Activated B cell treated with CpG ODN at 0.5 μM for 24 hours (primary cell): Measurements from ENCODE around the gene KCTD1. TPM values are rescaled to one million over a fixed set of nuclear protein-coding genes. Genes with fewer than 3 reads are reported as not detected.
A peak's percentile ranks its signal among the peaks of the same experiment; 100 is the strongest.

Experiments used
- ATAC-seq: fragments of 200-7000 bp; cut with Tn5 transposase; one replicate; pipeline ENCODE4 v1.10.0; 2021; ENCODE audit warnings: low read depth, mild to moderate bottlenecking, moderate library complexity
- CTCF ChIA-PET: fragments of 350-600 bp; sonication (Branson Sonifier 250); formaldehyde crosslinking; loops from one replicate; lab custom pipeline; 2021; ENCODE audit warnings: antibody characterized with exemption; lab: Charles Lee
- POLR2A ChIA-PET: fragments of 350-600 bp; sonication (Branson Sonifier 250); formaldehyde crosslinking; loops from one replicate; lab custom pipeline; 2021; ENCODE audit warnings: antibody characterized with exemption; lab: Charles Lee
- DNase-seq: peaks from one replicate; pipeline ENCODE4 v3.0.0; 2022
- H3K27ac Mint-ChIP-seq: one replicate; pipeline ENCODE4 v1.8.0; 2020; ENCODE audit warnings: mixed read lengths
- H3K27me3 Mint-ChIP-seq: one replicate; pipeline ENCODE4 v1.8.0; 2021; ENCODE audit warnings: mixed read lengths
- H3K36me3 Mint-ChIP-seq: one replicate; pipeline ENCODE4 v1.8.0; 2021; ENCODE audit warnings: low read depth, mixed read lengths
- H3K4me1 Mint-ChIP-seq: one replicate; pipeline ENCODE4 v1.8.0; 2021; ENCODE audit warnings: mixed read lengths
- H3K4me3 Mint-ChIP-seq: one replicate; pipeline ENCODE4 v1.8.0; 2020; ENCODE audit warnings: mild to moderate bottlenecking, mixed read lengths
- H3K9me3 Mint-ChIP-seq: one replicate; pipeline ENCODE4 v1.8.0; 2020; ENCODE audit warnings: mixed read lengths
- CTCF ChIP-seq: fragments of 200-600 bp; IDR thresholded peaks from one replicate; pipeline ENCODE4 v1.8.0; 2022; ENCODE audit warnings: antibody characterized with exemption, mild to moderate bottlenecking
- intact Hi-C: fragments of 100-400 bp; cut with micrococcal nuclease; formaldehyde crosslinking; loops from one replicate; pipeline ENCODE4 v1.15.1; 2024
- total RNA-seq: library from RNA; stranded (reverse); gene quantifications from 2 replicates; pipeline ENCODE4 v1.2.3, GENCODE V29; 2022

Gene KCTD1
- 3.7 and 4.9 TPM in 2 replicates for total RNA-seq

DNA sequence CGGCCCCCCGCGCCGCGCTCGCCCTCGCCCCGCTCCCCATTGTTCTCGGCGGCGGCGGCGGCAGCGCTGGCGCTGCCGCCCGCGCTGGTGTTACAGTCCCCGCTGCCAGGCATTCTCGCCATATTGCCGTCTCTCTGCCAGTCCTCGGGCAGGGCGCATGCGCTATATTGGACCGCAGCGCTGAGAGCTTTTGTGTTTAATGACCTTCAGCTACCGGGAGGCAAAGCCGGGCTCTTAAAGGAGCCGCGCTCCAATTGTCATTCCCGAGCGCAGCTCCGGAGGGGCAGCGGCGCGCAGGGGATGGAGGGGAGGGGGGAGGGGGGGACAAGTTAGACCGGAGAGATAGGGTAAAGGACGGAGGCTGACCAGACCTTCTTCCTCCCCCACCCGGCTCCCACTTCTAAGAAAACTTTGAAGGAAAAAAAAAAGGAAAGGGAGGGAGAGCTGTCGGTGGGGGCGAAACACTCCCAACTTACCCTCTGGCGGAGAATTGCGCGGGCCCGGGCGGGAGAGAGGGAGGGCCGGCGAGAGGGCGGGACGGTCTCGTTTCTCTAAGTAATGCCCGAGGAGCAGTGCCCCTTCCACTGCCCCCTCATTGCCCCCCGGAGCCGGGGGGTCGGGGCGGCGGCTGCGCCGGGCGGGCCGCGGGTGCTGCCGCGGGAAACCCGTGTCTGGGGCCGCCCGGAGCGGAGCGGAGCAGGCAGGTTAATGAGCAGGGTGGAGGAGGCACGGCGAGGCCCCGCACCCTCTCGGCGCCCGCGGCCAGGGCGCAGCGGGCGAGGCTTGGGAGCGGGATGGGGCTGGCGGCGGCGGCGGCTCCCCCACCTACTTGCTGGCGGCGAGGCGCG is at the start of gene KCTD1:
Gene KCTD1, minus strand, starts transcription at position 139 of the 848 bp plus-strand sequence. Its CDS starts 17 bp downstream, at position 122.
- no peaks in the 10 kb centered on the region for H3K9me3 Mint-ChIP-seq
- peak within 1 kb of the TSS; percentile 89 for H3K4me3 Mint-ChIP-seq
- no peaks in the 10 kb centered on the region for H3K36me3 Mint-ChIP-seq
- no peak for TF ChIP-seq CTCF
- ChIA-PET POLR2A (interaction anchor here (0.7 kb wide), 1 partner anchor 100 kb away, joined by 3 read pairs; no protein-coding TSS in a partner anchor), CTCF (interaction anchor here (1.4 to 1.7 kb wide), 2 partner anchors 16 to 166 kb away, joined by 6 to 9 read pairs; no protein-coding TSS in a partner anchor)
- ATAC-seq (peak; percentile 73), DNase-seq (peak; percentile 56)
- peaks cover 21% of the 10 kb centered on the region for H3K27me3 Mint-ChIP-seq
- H3K4me1 Mint-ChIP-seq = peaks cover 47% of the 10 kb centered on the region
- intact Hi-C loops = loop anchor here (2.0 to 10.0 kb wide), 3 partner anchors 99 to 1204 kb away; partner anchors contain the start of gene SS18
- H3K27ac Mint-ChIP-seq = no peak within 1 kb of the TSS

GRCh38 chr18:26593365-26594320 is 45.3 kb upstream of the KCTD1 start:
- no peak for TF ChIP-seq CTCF
- Mint-ChIP-seq H3K4me3 (no peak overlapping the region), H3K36me3 (no peaks in the 10 kb centered on the region), H3K4me1 (no peaks in the 10 kb centered on the region), H3K9me3 (peaks cover 3% of the 10 kb centered on the region), H3K27ac (no peak overlapping the region), H3K27me3 (peaks cover 10% of the 10 kb centered on the region)
- CTCF ChIA-PET = no interaction called here
- intact Hi-C loops = no loop called here
- DNase-seq (no peak), ATAC-seq (no peak)
- POLR2A ChIA-PET = no interaction called here

GRCh38 chr18:26584745-26585144 is 36.4 kb upstream of the KCTD1 start:
- DNase-seq = no peak

DNA sequence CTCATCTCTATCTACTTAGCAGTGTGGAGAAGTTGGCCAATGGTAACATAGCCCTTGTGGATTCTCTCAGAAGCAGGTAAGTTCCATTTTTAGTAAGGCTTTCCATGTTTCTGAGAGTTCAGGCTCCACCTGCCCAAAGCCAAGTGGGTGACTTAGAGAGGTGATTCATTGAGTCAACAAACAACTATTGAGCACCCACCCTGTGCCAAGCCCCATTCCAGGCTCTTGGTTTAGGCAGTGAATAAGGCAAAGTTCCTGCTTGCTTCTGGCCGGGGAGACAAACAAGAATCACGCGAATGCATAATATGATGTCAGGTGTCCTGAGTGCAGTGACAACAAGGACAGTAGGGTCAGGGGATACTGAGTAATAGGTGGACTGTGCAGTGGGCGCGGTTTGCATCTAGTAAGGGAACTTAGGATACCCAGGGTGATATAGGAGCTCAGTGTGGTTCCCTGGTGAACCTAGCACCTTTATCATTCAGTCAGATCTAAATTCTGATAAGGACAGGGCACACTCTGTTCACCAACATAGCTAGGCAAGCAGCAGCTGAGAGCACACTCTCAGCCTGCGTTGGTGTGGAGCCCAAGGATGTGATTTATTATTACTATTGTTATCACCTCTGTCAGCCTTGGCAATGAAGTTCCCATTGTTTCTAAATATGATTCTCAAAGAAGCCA is 31.7 kb upstream of the KCTD1 start:
- H3K4me3 Mint-ChIP-seq = no peak overlapping the region
- no peaks in the 10 kb centered on the region for H3K36me3 Mint-ChIP-seq
- peaks cover 6% of the 10 kb centered on the region for H3K4me1 Mint-ChIP-seq
- H3K9me3 Mint-ChIP-seq = no peaks in the 10 kb centered on the region
- POLR2A ChIA-PET = no interaction called here
- no peak for TF ChIP-seq CTCF
- CTCF ChIA-PET = no interaction called here
- H3K27ac Mint-ChIP-seq = no peak overlapping the region
- H3K27me3 Mint-ChIP-seq = peaks cover 32% of the 10 kb centered on the region
- intact Hi-C loops = no loop called here
- DNase-seq (no peak), ATAC-seq (no peak)

More at GRCh38 chr18:26584745-26585144, 36.4 kb upstream of the KCTD1 start:
- Mint-ChIP-seq H3K4me1 (no peaks in the 10 kb centered on the region), H3K9me3 (no peaks in the 10 kb centered on the region), H3K36me3 (no peaks in the 10 kb centered on the region), H3K27me3 (peaks cover 11% of the 10 kb centered on the region), H3K4me3 (no peak overlapping the region), H3K27ac (no peak overlapping the region)
- CTCF ChIA-PET = no interaction called here
- intact Hi-C loops = no loop called here
- TF ChIP-seq CTCF = no peak
- ATAC-seq = no peak
- POLR2A ChIA-PET = no interaction called here
